A549 treated with Mapracorat at 1 μM for 4 hours (cell line): ENCODE data around the gene ZNF207. TPM values are rescaled to one million over a fixed set of nuclear protein-coding genes. Genes with fewer than 3 reads are reported as not detected.

Source experiments
- total RNA-seq: library from RNA; stranded (reverse); fragments of 200-300 nt; extraction: Qiagen RNA extraction; gene quantifications from 5 replicates; pipeline ENCODE4 v1.2.3, GENCODE V29; 2022

Gene ZNF207
- total RNA-seq: 217 to 238 TPM (median 227 TPM) in 5 replicates

GRCh38 chr17:32349854-32350665, at the start of gene ZNF207:
ZNF207 (plus strand) TSS chr17:32350157; CDS start chr17:32350286, 129 bp downstream.

DNA sequence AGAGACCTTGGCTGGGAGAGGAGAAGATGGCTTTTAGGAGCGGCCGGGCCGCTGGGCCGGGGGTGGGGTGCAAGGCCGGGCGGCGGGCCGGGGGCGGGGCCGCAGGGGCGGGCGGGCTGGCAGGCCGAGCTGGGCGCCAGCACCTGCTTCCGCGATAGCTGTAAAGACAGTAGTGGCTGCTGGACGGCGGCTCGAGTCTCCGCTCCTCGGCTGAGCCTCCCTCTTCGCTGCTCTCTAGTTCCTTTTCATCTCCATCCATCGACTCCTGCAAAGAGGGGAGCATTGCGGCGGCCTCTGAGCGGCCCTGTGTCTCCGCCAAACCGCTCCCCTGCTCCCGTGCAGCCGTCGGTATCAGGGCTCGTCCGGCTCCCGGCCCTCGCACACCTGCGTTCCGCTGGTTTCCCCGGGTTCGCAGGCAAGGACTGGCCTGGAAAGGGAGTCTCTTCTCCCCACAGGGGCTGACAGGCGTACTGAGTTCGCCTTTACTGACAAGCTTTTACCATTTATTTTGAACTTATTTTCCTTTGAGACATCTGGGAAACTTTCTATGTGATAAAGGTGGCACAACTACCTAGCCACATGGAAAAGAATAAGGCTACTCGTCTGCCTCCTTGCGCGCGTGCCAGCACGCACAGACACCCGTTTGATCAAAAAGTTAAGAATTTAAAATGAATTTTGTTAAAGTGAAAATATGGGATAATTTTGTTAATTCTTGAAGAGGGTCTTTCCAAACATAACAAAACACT, 7.9 kb upstream of the ZNF207 start, which contains the start of gene C17orf75:
TSS of gene C17orf75 (minus strand) at position 317 of the 746 bp plus-strand sequence. CDS start at position 283, 34 bp downstream.

Other genes with a start within 250 kb of the ZNF207 start
- 17.6 to 25.4 TPM (median 23.0 TPM) in 5 replicates for gene RHOT1, start 207.7 kb upstream of the ZNF207 start, total RNA-seq
- 2.9 to 5.6 TPM (median 4.5 TPM) in 5 replicates for gene RHBDL3, start 84.3 kb upstream of the ZNF207 start, total RNA-seq
- gene C17orf75, start 8.0 kb upstream of the ZNF207 start, total RNA-seq: 24.6 to 35.4 TPM (median 29.4 TPM) in 5 replicates
- 172 to 220 TPM (median 188 TPM) in 5 replicates for gene PSMD11, start 94.4 kb downstream of the ZNF207 start, total RNA-seq
- gene CDK5R1, start 136.8 kb downstream of the ZNF207 start, total RNA-seq: 4.6 to 6.3 TPM (median 5.8 TPM) in 5 replicates